Measurements from ENCODE around the gene SPTBN5.

DNA sequence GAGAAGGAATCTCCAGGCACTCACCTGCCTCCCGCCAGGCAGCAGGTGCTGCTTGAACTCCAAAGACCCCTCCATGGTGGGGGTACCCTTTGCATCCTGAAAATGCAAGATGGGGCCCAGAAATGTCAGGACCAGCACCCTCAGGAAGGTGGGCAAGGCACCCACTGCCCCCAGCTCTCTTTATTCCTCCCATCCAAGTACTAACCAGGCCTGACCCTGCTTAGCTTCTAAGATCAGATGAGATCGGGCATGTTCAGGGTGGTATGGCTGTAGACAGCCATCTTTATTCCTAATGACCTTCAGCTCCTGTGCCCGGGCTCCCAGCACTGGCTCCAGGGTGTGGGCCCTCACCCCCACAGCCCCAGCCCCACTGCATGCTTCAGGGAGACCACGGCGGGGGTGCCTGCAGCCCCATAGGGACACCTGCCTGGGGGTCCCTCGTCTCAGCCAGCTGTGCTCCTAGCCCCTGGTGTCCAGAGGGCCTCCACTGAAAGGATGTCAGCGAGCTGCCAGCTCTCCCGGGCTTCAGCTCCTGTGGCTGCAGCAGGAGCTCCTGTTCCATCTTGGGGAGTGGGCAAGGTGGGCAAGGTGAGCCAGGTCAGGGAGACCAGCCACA is 42.0 kb downstream of the SPTBN5 start:
- no peak for TF ChIP-seq CTCF (IDR thresholded peaks at IDR 0.05; ENCODE audit: poor library complexity, severe bottlenecking)
- no peak for TF ChIP-seq REST (IDR thresholded peaks at IDR 0.05; ENCODE audit: borderline replicate concordance)
- TF ChIP-seq EZH2 (IDR thresholded peaks at IDR 0.05; ENCODE audit: borderline replicate concordance, insufficient read depth, low read length, poor library complexity, severe bottlenecking) = no peak
- no peak for TF ChIP-seq POLR2AphosphoS5 (IDR thresholded peaks at IDR 0.05)
- no peak for TF ChIP-seq EP300 (conservative IDR thresholded peaks at IDR 0.05; ENCODE audit: poor library complexity, severe bottlenecking)
- TF ChIP-seq TAF1 (IDR thresholded peaks at IDR 0.05; ENCODE audit: low read depth) = no peak
- no peak for TF ChIP-seq RAD21 (conservative IDR thresholded peaks at IDR 0.05)
- no peak for TF ChIP-seq MXI1 (conservative IDR thresholded peaks at IDR 0.05; ENCODE audit: poor library complexity, severe bottlenecking)
- no peak for TF ChIP-seq SMC3 (conservative IDR thresholded peaks at IDR 0.05; ENCODE audit: poor library complexity)
